ENCODE results near the gene ROPN1B. TPM values are rescaled to one million over a fixed set of nuclear protein-coding genes. Genes with fewer than 3 reads are reported as not detected.
A peak's percentile ranks its signal among the peaks of the same experiment; 100 is the strongest.

The ROPN1B gene
- total RNA-seq, 1 donor from 2014 or later, result not detected

- Mint-ChIP-seq H3K27me3 (ENCODE audit: low read depth) (no peaks in the 10 kb centered on the region), H3K27ac (no peak overlapping the region), H3K36me3 (ENCODE audit: low read depth) (no peaks in the 10 kb centered on the region), H3K4me3 (ENCODE audit: low read depth) (no peak overlapping the region), H3K9me3 (no peaks in the 10 kb centered on the region), H3K4me1 (ENCODE audit: low read depth) (no peaks in the 10 kb centered on the region)
- DNase-seq (ENCODE audit: low spot score), result no peak
- intact Hi-C loops (cut with micrococcal nuclease), result no loop called here
These were observed 50.0 kb downstream of the ROPN1B start for GRCh38 chr3:126018995-126019394.

GRCh38 chr3:126019683-126020082, 50.7 kb downstream of the ROPN1B start:
- Mint-ChIP-seq H3K36me3 (ENCODE audit: low read depth) (no peaks in the 10 kb centered on the region), H3K4me3 (ENCODE audit: low read depth) (no peak overlapping the region), H3K9me3 (no peaks in the 10 kb centered on the region), H3K27ac (no peak overlapping the region), H3K4me1 (ENCODE audit: low read depth) (no peaks in the 10 kb centered on the region), H3K27me3 (ENCODE audit: low read depth) (no peaks in the 10 kb centered on the region)
- no peak for DNase-seq (ENCODE audit: low spot score)
- intact Hi-C loops (cut with micrococcal nuclease), result no loop called here

- Mint-ChIP-seq H3K36me3 (ENCODE audit: low read depth) (no peaks in the 10 kb centered on the region), H3K27ac (no peak overlapping the region), H3K4me3 (ENCODE audit: low read depth) (no peak overlapping the region), H3K27me3 (ENCODE audit: low read depth) (no peaks in the 10 kb centered on the region), H3K9me3 (no peaks in the 10 kb centered on the region), H3K4me1 (ENCODE audit: low read depth) (no peaks in the 10 kb centered on the region)
- no peak for DNase-seq (ENCODE audit: low spot score)
- intact Hi-C loops (cut with micrococcal nuclease), result no loop called here
These were observed 52.2 kb downstream of the ROPN1B start for GRCh38 chr3:126021224-126021623.

GRCh38 chr3:126021702-126022101, 52.7 kb downstream of the ROPN1B start:
- intact Hi-C loops (cut with micrococcal nuclease), result no loop called here
- Mint-ChIP-seq H3K4me1 (ENCODE audit: low read depth) (peaks cover 2% of the 10 kb centered on the region), H3K27ac (no peak overlapping the region), H3K27me3 (ENCODE audit: low read depth) (no peaks in the 10 kb centered on the region), H3K9me3 (no peaks in the 10 kb centered on the region), H3K36me3 (ENCODE audit: low read depth) (no peaks in the 10 kb centered on the region), H3K4me3 (ENCODE audit: low read depth) (no peak overlapping the region)
- DNase-seq (ENCODE audit: low spot score), result no peak

GRCh38 chr3:126022741-126023359, 53.9 kb downstream of the ROPN1B start:
- DNase-seq (ENCODE audit: low spot score), result no peak
- H3K36me3 Mint-ChIP-seq (ENCODE audit: low read depth), result peaks cover 7% of the 10 kb centered on the region
- no peak overlapping the region for H3K4me3 Mint-ChIP-seq (ENCODE audit: low read depth)
- no peaks in the 10 kb centered on the region for H3K27me3 Mint-ChIP-seq (ENCODE audit: low read depth)
- H3K9me3 Mint-ChIP-seq, result peaks cover 8% of the 10 kb centered on the region
- peaks cover 2% of the 10 kb centered on the region for H3K4me1 Mint-ChIP-seq (ENCODE audit: low read depth)
- no peak overlapping the region for H3K27ac Mint-ChIP-seq
- intact Hi-C loops (cut with micrococcal nuclease), result no loop called here

GRCh38 chr3:126023390-126023789, 54.4 kb downstream of the ROPN1B start:
- Mint-ChIP-seq H3K4me3 (ENCODE audit: low read depth) (no peak overlapping the region), H3K27me3 (ENCODE audit: low read depth) (no peaks in the 10 kb centered on the region), H3K36me3 (ENCODE audit: low read depth) (peaks cover 8% of the 10 kb centered on the region), H3K4me1 (ENCODE audit: low read depth) (peaks cover 2% of the 10 kb centered on the region), H3K27ac (no peak overlapping the region), H3K9me3 (peaks cover 11% of the 10 kb centered on the region)
- DNase-seq (ENCODE audit: low spot score), result no peak
- intact Hi-C loops (cut with micrococcal nuclease), result no loop called here

GRCh38 chr3:126024049-126024854, 55.3 kb downstream of the ROPN1B start:
- H3K4me1 Mint-ChIP-seq (ENCODE audit: low read depth), result peaks cover 2% of the 10 kb centered on the region
- H3K9me3 Mint-ChIP-seq, result peaks cover 16% of the 10 kb centered on the region
- H3K27me3 Mint-ChIP-seq (ENCODE audit: low read depth), result no peaks in the 10 kb centered on the region
- no peak overlapping the region for H3K4me3 Mint-ChIP-seq (ENCODE audit: low read depth)
- intact Hi-C loops (cut with micrococcal nuclease), result no loop called here
- no peak overlapping the region for H3K27ac Mint-ChIP-seq
- H3K36me3 Mint-ChIP-seq (ENCODE audit: low read depth), result peaks cover 8% of the 10 kb centered on the region
- no peak for DNase-seq (ENCODE audit: low spot score)

- H3K4me1 Mint-ChIP-seq (ENCODE audit: low read depth), result peaks cover 2% of the 10 kb centered on the region
- H3K36me3 Mint-ChIP-seq (ENCODE audit: low read depth), result peaks cover 8% of the 10 kb centered on the region
- intact Hi-C loops (cut with micrococcal nuclease), result no loop called here
- no peaks in the 10 kb centered on the region for H3K27me3 Mint-ChIP-seq (ENCODE audit: low read depth)
- peaks cover 19% of the 10 kb centered on the region for H3K9me3 Mint-ChIP-seq
- no peak for DNase-seq (ENCODE audit: low spot score)
- no peak overlapping the region for H3K4me3 Mint-ChIP-seq (ENCODE audit: low read depth)
- H3K27ac Mint-ChIP-seq, result no peak overlapping the region
These were observed 56.2 kb downstream of the ROPN1B start for GRCh38 chr3:126025116-126025729.

- H3K36me3 Mint-ChIP-seq (ENCODE audit: low read depth), result peaks cover 8% of the 10 kb centered on the region
- H3K27me3 Mint-ChIP-seq (ENCODE audit: low read depth), result no peaks in the 10 kb centered on the region
- H3K4me1 Mint-ChIP-seq (ENCODE audit: low read depth), result peaks cover 2% of the 10 kb centered on the region
- H3K4me3 Mint-ChIP-seq (ENCODE audit: low read depth), result no peak overlapping the region
- no peak for DNase-seq (ENCODE audit: low spot score)
- H3K27ac Mint-ChIP-seq, result no peak overlapping the region
- peaks cover 19% of the 10 kb centered on the region for H3K9me3 Mint-ChIP-seq
- intact Hi-C loops (cut with micrococcal nuclease), result no loop called here
These were observed 56.9 kb downstream of the ROPN1B start for GRCh38 chr3:126025862-126026261.

GRCh38 chr3:126026277-126026751, 57.3 kb downstream of the ROPN1B start:
- Mint-ChIP-seq H3K4me3 (ENCODE audit: low read depth) (no peak overlapping the region), H3K9me3 (peaks cover 19% of the 10 kb centered on the region), H3K36me3 (ENCODE audit: low read depth) (peaks cover 8% of the 10 kb centered on the region), H3K27ac (no peak overlapping the region), H3K4me1 (ENCODE audit: low read depth) (peaks cover 2% of the 10 kb centered on the region), H3K27me3 (ENCODE audit: low read depth) (no peaks in the 10 kb centered on the region)
- intact Hi-C loops (cut with micrococcal nuclease), result no loop called here
- DNase-seq (ENCODE audit: low spot score), result no peak

- peaks cover 19% of the 10 kb centered on the region for H3K9me3 Mint-ChIP-seq
- H3K27me3 Mint-ChIP-seq (ENCODE audit: low read depth), result no peaks in the 10 kb centered on the region
- H3K36me3 Mint-ChIP-seq (ENCODE audit: low read depth), result peaks cover 8% of the 10 kb centered on the region
- no peak overlapping the region for H3K4me3 Mint-ChIP-seq (ENCODE audit: low read depth)
- H3K4me1 Mint-ChIP-seq (ENCODE audit: low read depth), result peaks cover 2% of the 10 kb centered on the region
- H3K27ac Mint-ChIP-seq, result no peak overlapping the region
- intact Hi-C loops (cut with micrococcal nuclease), result no loop called here
- peak; percentile 3 for DNase-seq (ENCODE audit: low spot score)
These were observed 57.8 kb downstream of the ROPN1B start for GRCh38 chr3:126026761-126027160.

- peaks cover 2% of the 10 kb centered on the region for H3K4me1 Mint-ChIP-seq (ENCODE audit: low read depth)
- no peak for DNase-seq (ENCODE audit: low spot score)
- H3K4me3 Mint-ChIP-seq (ENCODE audit: low read depth), result no peak overlapping the region
- H3K36me3 Mint-ChIP-seq (ENCODE audit: low read depth), result peaks cover 8% of the 10 kb centered on the region
- H3K9me3 Mint-ChIP-seq, result peaks cover 19% of the 10 kb centered on the region
- H3K27me3 Mint-ChIP-seq (ENCODE audit: low read depth), result no peaks in the 10 kb centered on the region
- intact Hi-C loops (cut with micrococcal nuclease), result no loop called here
- no peak overlapping the region for H3K27ac Mint-ChIP-seq
These were observed 59.1 kb downstream of the ROPN1B start for GRCh38 chr3:126028096-126028495.

GRCh38 chr3:126029241-126029640, 60.3 kb downstream of the ROPN1B start:
- H3K36me3 Mint-ChIP-seq (ENCODE audit: low read depth), result peaks cover 8% of the 10 kb centered on the region
- H3K4me1 Mint-ChIP-seq (ENCODE audit: low read depth), result peaks cover 5% of the 10 kb centered on the region
- no peak overlapping the region for H3K27ac Mint-ChIP-seq
- intact Hi-C loops (cut with micrococcal nuclease), result no loop called here
- H3K9me3 Mint-ChIP-seq, result peaks cover 19% of the 10 kb centered on the region
- H3K4me3 Mint-ChIP-seq (ENCODE audit: low read depth), result no peak overlapping the region
- no peaks in the 10 kb centered on the region for H3K27me3 Mint-ChIP-seq (ENCODE audit: low read depth)
- DNase-seq (ENCODE audit: low spot score), result no peak

Measured in activated T-helper 2 cell treated with anti-CD3 and anti-CD28 coated beads, Interferon-gamma antibody, Interleukin-2, Interleukin-4, amounts not matched to agents 10 μg/mL and 5 μg/mL and 100 μg/mL, durations not matched to agents 14 hours and 24 hours and 36 hours (primary cell).